NAMALWA (cell line): Measurements from ENCODE around the gene PLEKHG3.
"Not testable (repeated sequence)": the region's sequence is repeated elsewhere in the genome, so short reads cannot be mapped to it uniquely, and the experiment has no call there.

ENCODE experiments used
- DNase-seq: peaks from one replicate; pipeline ENCODE4 v3.0.0-alpha.2; 2015; ENCODE audit warnings: low spot score

PLEKHG3 gene

GRCh38 chr14:64704143-64704742 is at the start of gene PLEKHG3:
Gene PLEKHG3, plus strand, starts transcription at chr14:64704424. Its CDS starts 23,208 bp downstream, at chr14:64727632.
- no peak for DNase-seq

DNA sequence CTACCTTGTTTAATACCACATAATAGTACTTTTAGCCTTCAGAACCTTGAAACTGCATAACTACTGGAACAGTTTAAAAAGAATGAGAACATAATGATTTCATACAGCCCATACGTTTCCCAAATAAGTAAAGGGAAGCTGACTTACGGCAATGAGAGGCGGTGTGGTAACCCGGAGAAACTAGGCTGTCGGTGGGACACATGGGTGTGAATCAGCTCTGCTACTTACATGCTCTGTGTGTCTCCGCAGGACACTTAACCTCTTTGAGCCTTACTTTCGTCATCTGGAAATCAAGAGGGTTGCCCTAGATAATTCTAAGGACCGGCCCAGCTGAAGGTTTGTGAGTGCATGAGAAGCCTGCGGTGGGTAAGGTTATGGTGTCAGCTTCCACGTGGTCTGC is 49.3 kb upstream of the PLEKHG3 start:
- no peak for DNase-seq

GRCh38 chr14:64656986-64657385 is 47.2 kb upstream of the PLEKHG3 start:
- no peak for DNase-seq

- DNase-seq: no peak
These were observed 46.0 kb upstream of the PLEKHG3 start for GRCh38 chr14:64658201-64658600.

GRCh38 chr14:64658700-64659264 is 45.4 kb upstream of the PLEKHG3 start:
- not testable (repeated sequence) for DNase-seq

- no peak for DNase-seq
These were observed 44.9 kb upstream of the PLEKHG3 start for GRCh38 chr14:64659366-64659765.

DNA sequence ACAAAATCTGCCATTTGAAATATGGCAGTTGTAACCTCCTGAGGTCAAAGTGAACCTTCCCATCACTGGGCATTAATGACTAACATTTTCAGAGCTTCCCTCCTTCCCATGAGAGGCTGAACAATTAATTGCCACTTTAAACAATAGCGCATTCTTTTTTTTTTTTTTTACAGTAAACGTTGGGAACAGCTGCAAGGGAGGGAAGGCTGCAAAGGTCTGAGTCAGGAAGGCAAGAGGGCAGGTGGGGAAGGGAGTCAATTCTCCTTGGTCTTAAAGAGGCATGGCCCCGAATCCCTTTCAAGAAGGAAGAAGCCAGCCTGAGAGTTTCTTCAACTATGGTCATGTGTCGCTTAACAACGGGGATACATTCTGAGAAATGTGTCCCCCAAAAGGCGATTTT is 41.0 kb upstream of the PLEKHG3 start:
- no peak for DNase-seq

DNA sequence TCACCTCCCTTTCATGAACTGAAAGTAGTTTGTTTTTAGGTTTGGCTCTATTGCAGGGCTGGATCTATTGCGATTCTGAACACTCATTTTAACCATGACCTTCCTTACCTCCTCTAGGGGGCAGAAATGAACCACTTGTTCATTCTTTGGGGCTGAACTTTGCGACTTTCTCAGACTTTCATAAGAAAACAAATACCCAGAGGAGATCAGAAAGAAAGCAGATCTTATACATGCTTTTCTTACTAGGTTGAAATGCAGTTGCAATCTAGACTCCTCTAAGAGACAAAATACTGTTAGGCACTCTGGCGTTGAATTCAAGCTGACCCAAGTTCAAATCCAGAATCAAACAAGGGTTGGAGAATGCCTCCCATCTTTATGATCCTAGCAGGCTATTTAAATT is 32.6 kb upstream of the PLEKHG3 start:
- DNase-seq: peak; percentile 55

DNA sequence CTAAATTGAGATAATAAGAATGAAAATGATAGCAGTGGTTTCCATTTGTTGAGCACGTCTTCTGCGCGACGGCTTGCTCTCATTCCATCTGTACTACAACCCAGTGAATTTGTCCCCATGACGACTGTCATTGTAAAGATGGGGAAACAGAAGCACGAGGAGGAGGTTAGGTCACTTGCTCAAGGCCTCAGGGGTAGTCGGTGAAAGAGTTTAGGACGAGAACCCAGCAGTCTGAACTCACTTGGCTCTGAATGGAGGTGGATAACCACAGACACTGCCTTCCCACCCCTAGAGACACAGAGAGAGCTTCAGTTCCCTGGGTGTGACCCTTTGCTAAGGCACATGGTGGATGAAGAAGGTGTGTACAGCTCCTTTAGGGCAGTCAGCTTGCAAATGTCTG is 30.9 kb upstream of the PLEKHG3 start:
- DNase-seq: no peak

- DNase-seq: no peak
These were observed 30.5 kb upstream of the PLEKHG3 start for GRCh38 chr14:64673748-64674147.

DNA sequence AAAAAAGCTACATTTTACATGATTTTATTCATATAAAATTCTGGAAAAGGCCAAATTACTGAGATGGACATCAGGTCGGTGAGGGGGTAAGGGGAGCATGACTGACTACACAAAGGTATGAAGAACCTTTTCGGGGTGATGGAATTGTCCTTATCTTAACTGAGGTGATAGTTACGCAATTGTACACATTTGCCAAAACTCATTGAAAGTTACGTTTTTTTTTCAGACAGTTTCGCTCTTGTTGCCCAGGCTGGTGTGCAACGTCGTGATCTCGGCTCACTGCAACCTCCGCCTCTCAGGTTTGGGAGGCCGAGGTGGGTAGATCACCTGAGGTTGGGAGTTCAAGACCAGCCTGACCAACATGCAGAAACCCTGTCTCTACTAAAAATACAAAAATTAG is 29.4 kb upstream of the PLEKHG3 start:
- no peak for DNase-seq

DNA sequence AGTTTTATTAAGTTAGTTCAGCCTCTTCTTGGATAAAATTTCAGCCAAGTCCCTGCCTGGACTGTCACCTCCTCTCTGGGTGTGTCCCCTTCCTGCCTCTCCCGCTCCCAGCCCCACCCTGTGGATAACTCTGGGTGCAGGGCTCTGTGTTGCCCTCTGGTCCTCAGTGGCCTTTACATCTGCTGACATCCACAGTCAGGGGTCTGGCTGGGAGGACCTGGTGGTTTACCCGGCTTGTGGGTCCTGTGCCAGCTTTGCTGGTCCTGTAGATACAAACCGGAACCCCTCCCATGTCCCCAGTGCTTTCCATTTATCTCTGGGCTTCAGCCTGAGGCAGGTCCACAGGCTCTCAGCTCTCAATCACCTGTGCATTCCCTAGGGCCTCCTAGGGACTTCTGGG is 28.9 kb upstream of the PLEKHG3 start:
- no peak for DNase-seq

DNA sequence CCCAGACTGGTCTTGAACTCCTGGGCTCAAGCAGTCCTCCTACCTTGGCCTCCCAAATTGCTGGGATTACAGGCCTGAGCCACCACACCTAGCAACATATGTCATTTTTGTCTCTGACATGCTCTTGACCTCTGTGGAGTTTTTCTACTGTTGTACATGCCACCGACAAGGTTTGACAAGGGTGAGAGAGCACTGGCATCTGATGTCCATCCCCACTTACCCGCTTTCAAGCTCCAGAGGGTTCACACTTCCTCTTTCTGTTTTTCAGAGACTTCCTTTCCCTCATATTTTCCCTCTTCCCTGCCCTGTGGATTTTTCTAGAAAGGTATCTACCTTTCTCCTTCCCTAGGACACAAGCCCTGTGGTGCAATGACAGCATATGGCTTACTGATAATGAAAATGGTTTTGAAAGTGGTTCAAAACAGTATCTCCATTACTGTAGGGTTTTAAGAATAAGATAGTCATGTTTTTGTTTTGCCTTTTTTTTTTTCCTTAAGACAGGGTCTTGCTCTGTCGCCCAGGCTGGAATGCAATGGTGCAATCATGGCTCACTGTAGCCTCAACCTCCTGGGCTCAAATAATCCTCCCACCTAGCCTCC is 27.7 kb upstream of the PLEKHG3 start:
- peak; percentile 2 for DNase-seq

GRCh38 chr14:64680013-64680713 is 24.1 kb upstream of the PLEKHG3 start:
- no peak for DNase-seq

- DNase-seq: no peak
These were observed 23.5 kb upstream of the PLEKHG3 start for GRCh38 chr14:64680714-64681065.

DNA sequence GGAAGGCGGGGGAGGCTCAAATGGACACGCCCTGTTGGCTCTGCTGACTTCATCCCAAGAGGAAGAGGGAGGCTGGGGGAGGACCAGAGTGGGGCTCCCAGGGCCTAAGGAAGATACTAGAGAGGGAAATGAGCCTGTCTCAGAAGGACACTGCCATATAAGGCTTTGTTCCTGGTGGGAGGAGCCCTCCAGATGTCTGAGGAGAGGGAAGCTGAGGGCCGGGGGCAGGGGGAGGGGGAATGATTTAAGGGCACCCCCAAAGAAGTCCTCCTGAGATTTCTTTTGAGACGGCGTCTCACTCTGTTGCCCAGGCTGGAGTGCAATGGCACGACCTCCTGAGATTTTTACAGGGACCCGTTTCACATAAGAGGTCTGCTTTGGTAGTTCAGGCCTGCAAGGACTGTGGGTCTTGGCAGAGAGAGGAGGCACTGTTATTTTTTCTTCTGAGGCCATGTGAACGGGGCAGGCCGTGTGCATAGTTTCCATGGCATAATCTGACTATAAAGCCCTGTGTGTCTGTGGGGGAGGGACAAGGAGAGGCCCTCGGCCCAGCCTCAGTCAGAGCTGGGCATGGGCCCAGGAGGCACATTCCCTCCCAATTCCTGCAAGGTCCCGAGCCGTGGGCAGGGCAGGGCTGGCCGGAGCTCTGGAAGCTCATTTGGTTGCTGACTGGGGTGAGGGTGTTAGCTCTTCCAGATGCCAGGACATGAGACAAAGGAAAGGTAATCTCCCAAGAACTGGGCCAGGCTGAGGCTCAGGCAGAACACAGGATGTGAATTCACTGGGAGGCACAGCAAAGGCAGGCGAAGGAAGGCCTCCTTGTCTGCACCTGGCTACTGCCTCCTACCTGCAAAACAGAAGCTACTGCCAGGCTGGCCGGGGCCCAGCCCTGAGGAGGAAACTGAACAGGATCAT is 22.2 kb upstream of the PLEKHG3 start:
- DNase-seq: no peak

GRCh38 chr14:64682843-64683242 is 21.4 kb upstream of the PLEKHG3 start:
- DNase-seq: no peak

DNA sequence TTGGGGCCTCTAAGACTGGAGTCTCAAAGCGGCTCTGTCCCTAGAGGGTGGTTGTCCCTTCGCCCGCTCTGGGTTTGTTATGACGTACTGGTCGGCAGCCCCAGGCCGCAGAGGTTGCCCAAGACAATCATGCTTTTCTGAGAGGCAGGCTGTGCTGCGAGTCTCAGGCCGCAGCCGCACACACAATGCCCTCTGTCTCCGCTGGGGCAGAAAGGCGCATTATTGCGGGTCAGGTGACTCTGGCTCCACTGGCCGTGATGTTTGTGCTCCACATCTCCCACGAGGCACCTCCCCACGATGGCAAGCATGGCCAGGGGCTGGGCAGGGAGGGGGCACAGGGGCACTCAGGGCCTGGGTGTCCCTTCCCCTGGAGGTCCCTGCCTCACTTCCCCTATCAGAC is 21.0 kb upstream of the PLEKHG3 start:
- no peak for DNase-seq

GRCh38 chr14:64684091-64684490 is 20.1 kb upstream of the PLEKHG3 start:
- no peak for DNase-seq

DNA sequence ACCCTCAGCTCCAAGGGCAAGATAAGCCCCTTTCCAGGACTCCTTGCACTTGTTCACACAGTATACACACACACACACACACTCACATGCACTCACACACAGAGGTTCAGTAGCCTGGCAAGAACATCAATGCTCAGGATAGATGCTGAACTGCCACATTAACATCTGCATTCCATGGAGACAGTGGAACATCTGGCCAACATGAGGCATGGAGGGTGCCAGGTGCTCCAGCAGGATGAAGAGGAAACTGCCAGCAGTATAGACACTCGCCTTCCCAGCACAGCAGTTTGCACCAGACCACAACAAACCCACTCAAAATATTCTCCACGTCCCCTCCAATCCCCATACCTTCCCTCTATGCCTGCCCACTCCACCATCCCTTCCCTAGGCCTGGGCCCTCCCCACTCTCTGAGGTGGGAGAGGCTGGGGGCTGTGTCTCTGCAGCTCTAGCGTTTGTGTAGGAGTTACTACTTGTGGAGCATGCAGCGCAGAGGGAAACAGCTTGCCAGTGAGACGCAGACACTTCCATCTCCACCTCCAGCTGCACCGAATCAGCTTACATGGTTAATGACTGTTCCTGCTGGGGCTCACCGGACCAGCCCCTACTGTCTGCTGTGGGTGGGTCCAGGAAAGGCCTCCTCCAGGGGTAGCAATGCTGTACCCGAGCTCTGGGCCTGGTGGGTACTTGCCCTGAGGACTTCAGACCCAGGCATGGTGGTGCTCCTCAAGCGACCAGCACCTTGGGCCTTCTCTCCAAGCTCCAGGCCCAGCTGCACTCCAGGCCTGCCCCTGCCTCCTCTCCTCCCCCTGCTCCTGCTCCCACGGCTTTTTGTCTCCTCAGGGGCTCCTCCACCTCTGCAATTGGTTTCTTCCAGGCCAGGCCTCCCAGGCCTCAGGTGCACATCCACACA is 18.6 kb upstream of the PLEKHG3 start:
- DNase-seq: no peak

- no peak for DNase-seq
These were observed 18.0 kb upstream of the PLEKHG3 start for GRCh38 chr14:64686282-64686615.
